GM12892 (cell line): Measurements from ENCODE around the gene RNF144A.

Experiments used
- POLR2A ChIP-seq: IDR thresholded peaks from 2 replicates; pipeline ENCODE4 v1.6.1; 2011; ENCODE audit warnings: low read depth, low read length, control low read depth
- POLR2AphosphoS5 ChIP-seq: IDR thresholded peaks from 2 replicates; pipeline ENCODE4 v1.6.1; 2011; ENCODE audit warnings: low read depth, low read length, control low read depth

GRCh38 chr2:7012141-7012764, 95.0 kb downstream of the RNF144A start:
- TF ChIP-seq POLR2A (no peak), POLR2AphosphoS5 (no peak)
